Right renal pelvis (tissue), 4 donors: ENCODE data around the gene NEK11. TPM values are rescaled to one million over a fixed set of nuclear protein-coding genes. Genes with fewer than 3 reads are reported as not detected.
"Not testable (repeated sequence)": the region's sequence is repeated elsewhere in the genome, so short reads cannot be mapped to it uniquely, and the experiment has no call there.

Experiments
- DNase-seq, 4 donors: peaks; one replicate each; pipeline ENCODE4 v3.0.0-alpha.2; 2013; ENCODE audit warnings: low read depth in 4 of 4, low spot score in 3 of 4, missing footprints in 1 of 4
- polyA plus RNA-seq, 4 donors: library from polyadenylated mRNA; unstranded; fragments of 120-200 nt; gene quantifications; one replicate each; pipeline ENCODE4 v1.2.1, GENCODE V29; 2013; ENCODE audit not compliant: insufficient read length in 4 of 4

NEK11 gene
- polyA plus RNA-seq, 4 donors = 17.1 to 23.7 (median 20.8) TPM

- no peak for DNase-seq
Observed at GRCh38 chr3:131350506-131350905, 323.8 kb downstream of the NEK11 start.

GRCh38 chr3:131353016-131353877, 326.6 kb downstream of the NEK11 start:
- DNase-seq = peak in 1 of 4 donors; percentile 14

GRCh38 chr3:131353986-131354385, 327.3 kb downstream of the NEK11 start:
- DNase-seq = no peak

GRCh38 chr3:131356006-131356595, 329.4 kb downstream of the NEK11 start:
- DNase-seq = no peak

- no peak for DNase-seq
Observed at GRCh38 chr3:131357275-131357674, 330.6 kb downstream of the NEK11 start.

- no peak for DNase-seq
Observed at GRCh38 chr3:131360191-131360755, 333.6 kb downstream of the NEK11 start.

GRCh38 chr3:131361066-131361463, 334.4 kb downstream of the NEK11 start:
- DNase-seq = not testable (repeated sequence)

- peak in 3 of 4 donors; percentile 18 to 42 (median 28) for DNase-seq
Observed at GRCh38 chr3:131361464-131362421, 335.1 kb downstream of the NEK11 start.

GRCh38 chr3:131363275-131363674, 336.6 kb downstream of the NEK11 start:
- no peak for DNase-seq

- DNase-seq = no peak
Observed at GRCh38 chr3:131370935-131371687, 344.4 kb downstream of the NEK11 start.

GRCh38 chr3:131371688-131372066, 345.0 kb downstream of the NEK11 start:
- no peak for DNase-seq

GRCh38 chr3:131374741-131375140, 348.1 kb downstream of the NEK11 start:
- no peak for DNase-seq

- DNase-seq = not testable (repeated sequence)
Observed at GRCh38 chr3:131380821-131381444, 354.3 kb downstream of the NEK11 start.

GRCh38 chr3:131381445-131382291, 355.0 kb downstream of the NEK11 start, which contains the start of gene NUDT16:
TSS of gene NUDT16 (plus strand) at chr3:131381774. CDS start at chr3:131381805, 31 bp downstream.
- DNase-seq = peak; percentile 91 to 95 (median 94)

GRCh38 chr3:131386429-131387165, 359.9 kb downstream of the NEK11 start:
- DNase-seq = no peak

- no peak for DNase-seq
Observed at GRCh38 chr3:131387796-131388489, 361.3 kb downstream of the NEK11 start.

GRCh38 chr3:131388490-131388799, 361.8 kb downstream of the NEK11 start:
- DNase-seq = no peak
